Measurements from ENCODE around the gene KCNH1. TPM values are rescaled to one million over a fixed set of nuclear protein-coding genes. Genes with fewer than 3 reads are reported as not detected.

The KCNH1 gene
- total RNA-seq, 1 donor = 41.3 TPM

DNA sequence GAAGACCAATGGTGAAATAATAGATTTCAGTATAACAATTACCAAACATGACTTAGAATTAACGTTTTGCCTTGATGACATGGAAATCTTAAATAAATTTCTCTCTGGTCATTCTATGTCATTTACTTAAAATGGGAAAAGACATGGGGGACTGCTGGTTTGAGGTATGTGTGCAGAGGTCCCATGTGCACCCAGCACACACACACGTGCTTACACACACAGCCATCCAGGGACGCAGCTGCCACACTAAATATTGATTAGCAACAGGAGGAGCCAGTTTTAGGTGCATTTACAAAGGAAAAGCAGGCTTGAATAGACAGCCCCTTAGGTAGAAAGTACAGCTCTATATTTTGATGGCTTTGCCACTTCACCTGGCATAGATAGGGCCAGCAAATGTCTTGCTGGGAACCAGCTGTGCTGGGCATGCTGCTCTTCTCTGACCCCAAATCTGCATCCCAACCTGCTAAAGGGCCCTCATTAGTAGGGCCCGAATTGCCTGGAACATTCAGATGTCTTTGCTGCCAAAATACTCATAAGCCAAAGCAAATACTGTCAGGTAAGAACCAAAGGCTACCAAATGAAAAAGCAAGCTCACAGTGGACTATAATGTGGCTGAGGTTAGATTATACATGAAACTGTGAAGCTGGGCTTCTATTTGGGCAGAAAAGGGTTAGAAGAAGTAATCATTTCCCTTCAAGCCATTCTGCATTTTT lies 405.4 kb downstream of the KCNH1 start:
- Histone ChIP-seq H2AFZ (ENCODE audit: low read length) (no peak overlapping the region), H3K79me2 (ENCODE audit: insufficient read depth, low read length) (no peaks in the 10 kb centered on the region), H3K9me3 (ENCODE audit: low read depth, low read length) (no peaks in the 10 kb centered on the region), H3K27ac (ENCODE audit: low read depth, low read length) (no peak overlapping the region), H3K27me3 (ENCODE audit: insufficient read depth, low read length) (no peaks in the 10 kb centered on the region), H3K36me3 (ENCODE audit: insufficient read depth, low read length) (no peaks in the 10 kb centered on the region), H4K20me1 (ENCODE audit: insufficient read depth, low read length) (peaks cover 3% of the 10 kb centered on the region), H3K4me1 (ENCODE audit: insufficient read depth, low read length) (no peaks in the 10 kb centered on the region), H3K4me2 (ENCODE audit: insufficient read depth, low read length) (no peak overlapping the region), H3K4me3 (ENCODE audit: insufficient read depth, low read length) (no peak overlapping the region)
- DNase-seq (ENCODE audit: insufficient read length, low spot score, missing footprints) = no peak
- TF ChIP-seq, protein P1, sequence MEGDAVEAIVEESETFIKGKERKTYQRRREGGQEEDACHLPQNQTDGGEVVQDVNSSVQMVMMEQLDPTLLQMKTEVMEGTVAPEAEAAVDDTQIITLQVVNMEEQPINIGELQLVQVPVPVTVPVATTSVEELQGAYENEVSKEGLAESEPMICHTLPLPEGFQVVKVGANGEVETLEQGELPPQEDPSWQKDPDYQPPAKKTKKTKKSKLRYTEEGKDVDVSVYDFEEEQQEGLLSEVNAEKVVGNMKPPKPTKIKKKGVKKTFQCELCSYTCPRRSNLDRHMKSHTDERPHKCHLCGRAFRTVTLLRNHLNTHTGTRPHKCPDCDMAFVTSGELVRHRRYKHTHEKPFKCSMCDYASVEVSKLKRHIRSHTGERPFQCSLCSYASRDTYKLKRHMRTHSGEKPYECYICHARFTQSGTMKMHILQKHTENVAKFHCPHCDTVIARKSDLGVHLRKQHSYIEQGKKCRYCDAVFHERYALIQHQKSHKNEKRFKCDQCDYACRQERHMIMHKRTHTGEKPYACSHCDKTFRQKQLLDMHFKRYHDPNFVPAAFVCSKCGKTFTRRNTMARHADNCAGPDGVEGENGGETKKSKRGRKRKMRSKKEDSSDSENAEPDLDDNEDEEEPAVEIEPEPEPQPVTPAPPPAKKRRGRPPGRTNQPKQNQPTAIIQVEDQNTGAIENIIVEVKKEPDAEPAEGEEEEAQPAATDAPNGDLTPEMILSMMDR (IDR thresholded peaks at IDR 0.05; ENCODE audit: extremely low read depth, low read depth, low read length) = no peak

DNA sequence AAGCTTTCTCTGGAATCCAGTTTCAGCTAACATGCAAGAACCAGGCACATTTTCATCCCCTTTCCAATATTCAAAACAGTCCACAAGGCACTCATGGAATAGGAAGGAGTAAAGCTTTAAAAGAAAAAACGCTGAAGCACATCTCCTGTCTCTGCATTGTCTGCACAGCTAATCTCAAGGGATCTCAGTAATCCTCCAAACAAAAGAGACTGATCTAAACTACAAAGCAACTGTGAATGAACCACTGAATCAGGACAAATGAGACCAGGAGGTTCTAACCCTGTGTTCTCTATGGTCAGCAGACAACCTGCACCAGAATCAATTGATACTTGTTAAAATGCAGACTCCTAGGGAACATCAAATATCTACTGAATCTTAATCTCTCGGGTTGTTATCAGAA lies 406.2 kb downstream of the KCNH1 start:
- peaks cover 3% of the 10 kb centered on the region for H4K20me1 ChIP-seq (ENCODE audit: insufficient read depth, low read length)
- no peak overlapping the region for H3K4me2 ChIP-seq (ENCODE audit: insufficient read depth, low read length)
- H3K27ac ChIP-seq (ENCODE audit: low read depth, low read length) = no peak overlapping the region
- TF ChIP-seq, protein P1 (IDR thresholded peaks at IDR 0.05; ENCODE audit: extremely low read depth, low read depth, low read length) = no peak
- H2AFZ ChIP-seq (ENCODE audit: low read length) = no peak overlapping the region
- DNase-seq (ENCODE audit: insufficient read length, low spot score, missing footprints) = no peak
- no peaks in the 10 kb centered on the region for H3K79me2 ChIP-seq (ENCODE audit: insufficient read depth, low read length)
- H3K36me3 ChIP-seq (ENCODE audit: insufficient read depth, low read length) = no peaks in the 10 kb centered on the region
- no peaks in the 10 kb centered on the region for H3K9me3 ChIP-seq (ENCODE audit: low read depth, low read length)
- no peaks in the 10 kb centered on the region for H3K27me3 ChIP-seq (ENCODE audit: insufficient read depth, low read length)
- H3K4me3 ChIP-seq (ENCODE audit: insufficient read depth, low read length) = no peak overlapping the region
- no peaks in the 10 kb centered on the region for H3K4me1 ChIP-seq (ENCODE audit: insufficient read depth, low read length)

DNA sequence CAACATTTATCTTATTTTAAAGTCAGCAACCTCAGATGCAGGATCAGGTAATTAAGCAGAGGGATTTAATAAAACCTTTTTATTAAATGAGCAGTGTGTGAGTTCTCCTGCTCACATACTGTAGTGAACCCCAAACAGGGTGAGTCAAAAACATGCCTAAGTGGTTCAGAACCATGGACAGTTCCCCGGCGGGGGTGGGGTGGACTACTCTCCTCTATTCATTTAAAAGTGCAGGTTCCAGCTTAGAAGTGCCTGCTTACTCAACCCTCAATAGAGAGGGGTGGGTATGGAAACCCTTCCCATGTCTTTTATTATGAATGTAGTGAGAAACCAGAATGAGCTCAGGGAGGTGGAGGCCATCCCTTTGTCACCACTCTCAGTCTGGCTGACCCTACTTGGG lies 407.3 kb downstream of the KCNH1 start:
- Histone ChIP-seq H3K36me3 (ENCODE audit: insufficient read depth, low read length) (no peaks in the 10 kb centered on the region), H3K4me2 (ENCODE audit: insufficient read depth, low read length) (no peak overlapping the region), H3K9me3 (ENCODE audit: low read depth, low read length) (no peaks in the 10 kb centered on the region), H3K4me1 (ENCODE audit: insufficient read depth, low read length) (no peaks in the 10 kb centered on the region), H3K27me3 (ENCODE audit: insufficient read depth, low read length) (no peaks in the 10 kb centered on the region), H4K20me1 (ENCODE audit: insufficient read depth, low read length) (peaks cover 3% of the 10 kb centered on the region), H3K79me2 (ENCODE audit: insufficient read depth, low read length) (no peaks in the 10 kb centered on the region), H2AFZ (ENCODE audit: low read length) (no peak overlapping the region), H3K27ac (ENCODE audit: low read depth, low read length) (no peak overlapping the region), H3K4me3 (ENCODE audit: insufficient read depth, low read length) (no peak overlapping the region)
- no peak for DNase-seq (ENCODE audit: insufficient read length, low spot score, missing footprints)
- TF ChIP-seq, protein P1 (IDR thresholded peaks at IDR 0.05; ENCODE audit: extremely low read depth, low read depth, low read length) = no peak

DNA sequence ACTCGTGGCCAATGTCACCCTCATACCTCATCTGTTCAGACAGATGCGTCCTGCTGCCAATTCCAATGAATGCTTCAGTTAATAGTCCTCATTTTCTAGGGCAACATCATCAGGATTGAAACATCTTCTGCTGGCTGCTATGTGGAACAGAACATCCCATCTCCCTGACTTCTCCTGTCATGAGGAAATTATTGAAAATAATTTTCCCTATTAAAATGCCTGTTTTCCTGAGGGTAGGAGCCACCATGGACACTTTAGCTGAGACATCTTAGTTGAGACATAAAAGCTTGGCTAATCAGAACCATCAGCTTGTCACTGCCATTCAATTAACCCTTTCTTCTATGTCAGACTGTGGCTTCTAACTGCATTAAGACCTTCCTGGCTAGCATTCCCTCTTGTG lies 409.2 kb downstream of the KCNH1 start:
- no peak for DNase-seq (ENCODE audit: insufficient read length, low spot score, missing footprints)
- Histone ChIP-seq H3K9me3 (ENCODE audit: low read depth, low read length) (no peaks in the 10 kb centered on the region), H4K20me1 (ENCODE audit: insufficient read depth, low read length) (peaks cover 3% of the 10 kb centered on the region), H3K79me2 (ENCODE audit: insufficient read depth, low read length) (no peaks in the 10 kb centered on the region), H3K4me3 (ENCODE audit: insufficient read depth, low read length) (no peak overlapping the region), H3K4me1 (ENCODE audit: insufficient read depth, low read length) (no peaks in the 10 kb centered on the region), H3K27me3 (ENCODE audit: insufficient read depth, low read length) (no peaks in the 10 kb centered on the region), H3K27ac (ENCODE audit: low read depth, low read length) (no peak overlapping the region), H2AFZ (ENCODE audit: low read length) (no peak overlapping the region), H3K4me2 (ENCODE audit: insufficient read depth, low read length) (no peak overlapping the region), H3K36me3 (ENCODE audit: insufficient read depth, low read length) (no peaks in the 10 kb centered on the region)
- TF ChIP-seq, protein P1 (IDR thresholded peaks at IDR 0.05; ENCODE audit: extremely low read depth, low read depth, low read length) = no peak
